IPS-18a (cell line): ENCODE results near the gene COL19A1.
"Not testable (repeated sequence)": the region's sequence is repeated elsewhere in the genome, so short reads cannot be mapped to it uniquely, and the experiment has no call there.

Experiments used
- H3K27ac ChIP-seq: one replicate; pipeline ENCODE4 v1.5.1; 2013; ENCODE audit warnings: low read length
- H3K27me3 ChIP-seq: one replicate; pipeline ENCODE4 v1.6.1; 2013; ENCODE audit warnings: mild to moderate bottlenecking, low read length; ENCODE audit not compliant: control insufficient read depth, insufficient read depth
- H3K36me3 ChIP-seq: one replicate; pipeline ENCODE4 v1.6.1; 2013; ENCODE audit warnings: low read depth, low read length; ENCODE audit not compliant: control insufficient read depth
- H3K4me1 ChIP-seq: one replicate; pipeline ENCODE4 v1.6.1; 2013; ENCODE audit warnings: low read depth, low read length; ENCODE audit not compliant: control insufficient read depth
- H3K4me3 ChIP-seq: one replicate; pipeline ENCODE4 v1.5.1; 2013; ENCODE audit warnings: low read length
- H3K9ac ChIP-seq: one replicate; pipeline ENCODE4 v1.6.1; 2013; ENCODE audit warnings: mild to moderate bottlenecking, low read length, moderate library complexity
- H3K9me3 ChIP-seq: one replicate; pipeline ENCODE4 v1.6.1; 2013; ENCODE audit warnings: low read depth, low read length; ENCODE audit not compliant: control insufficient read depth

The COL19A1 gene

DNA sequence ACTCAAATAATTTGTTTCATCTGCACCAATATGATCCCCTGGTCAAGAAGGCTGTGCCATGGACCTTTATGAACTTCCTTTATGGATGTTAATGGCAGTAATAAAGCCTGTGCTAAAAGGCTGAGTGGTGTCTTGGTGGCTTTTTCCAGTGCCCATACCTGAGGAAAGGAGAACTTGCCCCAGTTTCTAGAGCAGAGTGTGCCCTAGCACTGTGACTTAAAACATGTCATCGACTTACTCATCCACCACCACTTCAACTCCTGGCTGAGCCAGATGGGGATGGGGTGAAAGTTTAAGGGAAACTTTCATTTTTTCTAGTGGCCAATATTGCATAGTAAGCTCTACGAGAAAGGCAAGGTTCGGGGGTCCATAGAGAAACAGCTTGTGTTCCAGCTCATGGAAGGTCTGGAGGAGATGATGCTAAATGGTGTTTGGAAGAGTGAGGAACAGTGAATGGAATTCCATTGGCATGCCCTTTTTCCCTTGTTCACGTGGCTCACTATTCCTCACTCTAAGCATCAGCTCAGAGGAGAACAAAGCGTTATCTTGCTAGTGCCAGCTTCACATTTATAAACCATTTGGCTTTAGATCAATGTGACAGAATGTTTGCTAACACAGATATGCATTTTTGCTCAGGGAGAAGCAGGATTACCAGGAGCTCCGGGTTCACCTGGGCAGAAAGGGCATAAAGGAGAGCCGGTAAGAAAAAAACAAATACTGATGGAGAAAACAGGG lies 71.2 kb downstream of the COL19A1 start:
- Histone ChIP-seq H3K36me3 (no peaks in the 10 kb centered on the region), H3K9ac (no peak overlapping the region), H3K4me3 (no peak overlapping the region), H3K27ac (no peak overlapping the region), H3K4me1 (no peaks in the 10 kb centered on the region), H3K27me3 (no peaks in the 10 kb centered on the region), H3K9me3 (no peaks in the 10 kb centered on the region)

DNA sequence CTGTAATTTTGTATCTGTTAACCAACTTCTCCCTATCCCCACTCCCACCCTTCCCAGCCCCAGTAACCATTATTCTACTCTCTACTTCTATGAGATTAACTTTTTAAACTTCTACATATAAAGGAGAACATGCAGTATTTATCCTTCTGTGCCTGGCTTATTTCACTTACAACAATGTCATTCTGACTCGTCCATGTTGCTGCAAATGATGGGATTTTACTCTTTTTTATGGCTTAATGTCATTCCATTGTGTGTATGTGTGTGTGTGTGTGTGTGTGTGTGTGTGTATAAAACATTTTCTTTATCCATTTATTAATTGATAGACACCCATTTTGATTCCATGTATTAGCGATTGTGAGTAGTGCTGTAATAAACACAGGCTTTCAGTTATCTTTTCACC lies 76.1 kb downstream of the COL19A1 start:
- Histone ChIP-seq H3K36me3 (no peaks in the 10 kb centered on the region), H3K27me3 (no peaks in the 10 kb centered on the region), H3K9ac (no peak overlapping the region), H3K4me3 (no peak overlapping the region), H3K4me1 (no peaks in the 10 kb centered on the region), H3K27ac (no peak overlapping the region), H3K9me3 (no peaks in the 10 kb centered on the region)

DNA sequence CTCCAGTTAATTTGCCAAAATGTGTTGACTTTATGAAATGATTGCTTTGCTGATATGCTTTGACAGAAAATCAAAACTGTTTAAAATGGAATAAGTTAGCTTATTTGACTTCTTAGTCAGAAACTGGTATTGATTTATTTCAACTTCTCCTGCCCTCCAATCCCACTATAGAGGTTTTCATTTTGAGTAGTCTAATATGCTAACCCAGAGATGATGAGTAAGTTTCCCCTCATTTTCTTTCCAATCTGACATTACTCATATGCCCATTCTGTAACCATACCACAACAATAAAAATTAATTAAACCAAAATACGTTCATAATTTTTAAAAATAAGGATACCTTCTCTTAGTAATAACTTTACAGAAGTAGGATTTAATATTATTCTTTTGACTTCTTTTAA lies 78.8 kb downstream of the COL19A1 start:
- H3K4me3 ChIP-seq: no peak overlapping the region
- no peaks in the 10 kb centered on the region for H3K27me3 ChIP-seq
- H3K9ac ChIP-seq: no peak overlapping the region
- no peak overlapping the region for H3K27ac ChIP-seq
- H3K9me3 ChIP-seq: no peaks in the 10 kb centered on the region
- no peaks in the 10 kb centered on the region for H3K4me1 ChIP-seq
- no peaks in the 10 kb centered on the region for H3K36me3 ChIP-seq

DNA sequence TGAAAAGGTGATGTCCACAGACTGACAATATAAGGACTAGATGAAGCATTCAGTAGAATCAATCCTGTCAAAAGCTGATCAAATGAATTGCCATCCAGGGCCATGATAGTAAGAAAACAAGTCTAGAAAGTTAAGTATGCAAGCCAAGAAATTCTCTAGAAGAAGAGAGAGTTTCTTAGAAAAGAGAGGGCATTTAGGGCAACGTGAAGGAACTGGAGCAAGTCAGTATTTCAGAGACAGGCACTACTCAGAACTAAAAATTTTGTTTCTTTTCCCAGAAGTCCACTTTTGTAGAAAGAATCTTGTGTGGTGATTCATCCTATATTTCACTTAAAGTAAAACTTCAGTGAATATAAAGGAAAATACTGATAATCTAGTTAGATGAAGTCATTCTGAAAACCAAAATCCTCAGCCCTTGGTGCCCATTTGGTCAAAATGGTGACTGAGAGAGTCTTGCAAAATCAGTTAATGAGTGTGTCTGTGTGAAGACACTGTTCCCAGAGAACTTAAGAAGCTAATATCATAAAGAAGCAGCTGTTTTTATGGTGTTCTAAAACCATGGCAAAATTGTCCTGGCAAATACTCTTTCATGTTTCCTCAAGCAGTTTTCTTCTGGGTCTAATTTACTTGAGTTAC lies 82.2 kb downstream of the COL19A1 start:
- Histone ChIP-seq H3K4me1 (no peaks in the 10 kb centered on the region), H3K9me3 (no peaks in the 10 kb centered on the region), H3K9ac (no peak overlapping the region), H3K4me3 (no peak overlapping the region), H3K27me3 (no peaks in the 10 kb centered on the region), H3K27ac (no peak overlapping the region), H3K36me3 (no peaks in the 10 kb centered on the region)

DNA sequence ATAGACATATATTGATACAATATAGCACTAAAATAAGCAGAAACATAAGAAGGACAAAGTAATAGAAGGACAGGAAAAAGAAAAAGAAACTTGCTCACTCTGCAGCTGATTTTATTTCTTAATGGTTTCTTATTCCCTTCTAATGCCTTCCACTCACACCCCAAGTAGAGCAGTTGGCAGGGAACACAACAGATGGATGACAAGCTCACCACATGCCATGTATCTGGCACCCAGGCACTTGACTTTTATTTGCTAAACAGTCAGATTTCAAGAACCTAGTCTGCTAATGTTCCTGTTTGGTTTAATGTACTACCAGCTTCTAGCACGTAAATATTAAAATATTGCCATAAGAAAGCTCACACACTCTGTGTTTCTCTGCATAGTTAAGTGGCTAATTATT lies 87.1 kb downstream of the COL19A1 start:
- Histone ChIP-seq H3K4me3 (no peak overlapping the region), H3K27ac (no peak overlapping the region), H3K27me3 (no peaks in the 10 kb centered on the region), H3K9me3 (no peaks in the 10 kb centered on the region), H3K36me3 (no peaks in the 10 kb centered on the region), H3K9ac (no peak overlapping the region), H3K4me1 (no peaks in the 10 kb centered on the region)

DNA sequence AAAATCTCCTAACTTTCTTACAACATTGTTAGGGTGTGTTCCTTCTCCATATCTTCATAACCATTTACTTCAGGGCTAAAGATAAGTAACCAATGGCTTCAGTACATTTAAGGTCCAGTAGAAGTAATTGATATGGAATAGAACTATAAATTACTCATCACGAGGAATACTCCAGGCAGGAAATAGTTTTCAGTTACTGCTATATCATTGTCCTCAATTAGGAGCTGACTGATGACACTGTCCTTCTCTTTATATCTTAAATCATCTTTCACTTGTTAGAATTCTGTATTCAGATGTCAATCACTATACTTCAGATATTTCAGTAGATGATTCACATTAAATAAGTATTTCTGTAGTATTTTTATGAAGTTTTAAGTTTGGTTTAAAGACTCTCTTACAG lies 88.4 kb downstream of the COL19A1 start:
- H3K27me3 ChIP-seq: no peaks in the 10 kb centered on the region
- H3K4me1 ChIP-seq: no peaks in the 10 kb centered on the region
- no peaks in the 10 kb centered on the region for H3K36me3 ChIP-seq
- H3K9ac ChIP-seq: no peak overlapping the region
- no peak overlapping the region for H3K4me3 ChIP-seq
- no peak overlapping the region for H3K27ac ChIP-seq
- H3K9me3 ChIP-seq: no peaks in the 10 kb centered on the region

DNA sequence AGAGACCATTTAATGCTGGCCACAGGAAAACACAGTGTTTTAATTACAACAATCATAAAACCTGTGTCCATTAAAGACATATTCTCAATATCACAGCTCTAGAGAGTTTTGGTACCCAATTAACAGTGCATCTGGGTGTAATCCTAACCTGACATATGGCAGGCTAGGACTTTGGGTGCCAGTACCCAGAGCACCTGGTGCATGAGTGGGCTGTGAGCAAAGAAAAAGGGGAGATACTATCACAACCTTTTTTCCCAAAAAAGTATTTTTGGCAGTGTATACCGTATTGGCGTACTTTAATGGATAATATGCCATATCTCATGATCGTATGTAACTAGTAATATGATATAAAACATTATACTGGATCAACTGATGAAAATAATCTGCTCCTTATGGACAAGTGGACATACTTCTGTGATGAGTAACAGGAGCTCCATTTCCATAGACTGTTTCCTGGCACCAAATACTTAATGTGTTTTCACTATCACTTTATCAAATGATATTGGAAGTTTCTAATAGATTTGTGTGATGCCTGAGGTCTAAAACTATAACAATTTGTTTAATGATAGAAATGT lies 91.7 kb downstream of the COL19A1 start:
- Histone ChIP-seq H3K27ac (no peak overlapping the region), H3K4me1 (no peaks in the 10 kb centered on the region), H3K4me3 (no peak overlapping the region), H3K9ac (no peak overlapping the region), H3K9me3 (no peaks in the 10 kb centered on the region), H3K36me3 (no peaks in the 10 kb centered on the region), H3K27me3 (no peaks in the 10 kb centered on the region)

DNA sequence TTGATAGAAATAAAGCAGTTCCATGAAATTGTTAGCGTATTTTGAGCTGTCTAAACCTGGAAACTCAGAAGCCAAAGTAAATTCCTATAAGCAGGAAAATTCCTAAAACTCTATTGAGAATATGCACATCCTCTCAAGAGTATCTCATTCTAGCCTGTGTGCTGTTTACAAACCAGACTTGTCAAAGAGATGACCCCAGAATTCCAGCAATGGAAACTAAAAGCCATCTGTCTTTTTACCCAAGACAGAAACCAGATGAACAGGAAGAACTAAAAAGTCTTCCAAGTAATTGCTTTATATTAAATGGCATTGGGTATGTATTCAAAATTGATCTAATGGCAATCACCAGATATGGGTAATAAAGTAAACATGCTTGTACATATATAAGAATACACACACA lies 92.6 kb downstream of the COL19A1 start:
- Histone ChIP-seq H3K27ac (no peak overlapping the region), H3K36me3 (no peaks in the 10 kb centered on the region), H3K9me3 (no peaks in the 10 kb centered on the region), H3K4me3 (no peak overlapping the region), H3K4me1 (no peaks in the 10 kb centered on the region), H3K27me3 (no peaks in the 10 kb centered on the region), H3K9ac (no peak overlapping the region)

DNA sequence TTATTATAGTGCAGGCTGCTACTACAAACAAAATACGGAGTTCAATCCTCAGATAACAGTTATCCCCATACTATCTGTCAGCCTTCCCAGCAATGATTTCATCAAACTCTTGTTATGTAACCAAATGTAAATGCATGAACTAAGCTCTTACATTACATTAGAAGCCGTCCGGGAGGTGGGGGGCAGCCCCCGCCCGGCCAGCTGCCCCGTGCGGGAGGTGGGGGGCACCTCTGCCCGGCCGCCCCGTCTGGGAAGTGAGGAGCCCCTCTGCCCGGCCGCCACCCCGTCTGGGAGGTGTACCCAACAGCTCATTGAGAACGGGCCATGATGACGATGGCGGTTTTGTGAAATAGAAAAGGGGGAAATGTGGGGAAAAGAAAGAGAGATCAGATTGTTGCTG lies 99.6 kb downstream of the COL19A1 start:
- not testable (repeated sequence) for H3K36me3 ChIP-seq, H3K9me3 ChIP-seq, H3K9ac ChIP-seq, H3K4me3 ChIP-seq, H3K27me3 ChIP-seq, H3K27ac ChIP-seq, H3K4me1 ChIP-seq

DNA sequence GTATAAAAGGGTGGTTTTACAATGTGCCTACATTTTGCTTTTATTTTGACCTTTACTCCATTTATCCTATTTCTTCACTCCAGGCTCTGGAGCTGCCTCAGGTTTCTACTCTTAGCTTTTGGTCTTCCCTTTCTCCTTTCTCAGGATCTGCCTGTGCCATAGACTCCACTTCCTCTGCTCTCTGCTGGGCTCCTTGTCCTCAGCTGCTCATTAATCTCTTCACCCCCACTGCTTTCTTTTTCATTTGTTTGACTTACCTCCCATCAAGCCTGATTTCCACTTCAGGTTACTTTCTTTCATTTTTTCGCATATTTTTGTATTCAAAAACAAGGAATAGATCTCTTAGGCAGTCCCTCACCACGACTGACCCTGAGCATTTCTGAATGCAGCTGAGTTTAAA lies 106.8 kb downstream of the COL19A1 start:
- H3K27me3 ChIP-seq: no peaks in the 10 kb centered on the region

DNA sequence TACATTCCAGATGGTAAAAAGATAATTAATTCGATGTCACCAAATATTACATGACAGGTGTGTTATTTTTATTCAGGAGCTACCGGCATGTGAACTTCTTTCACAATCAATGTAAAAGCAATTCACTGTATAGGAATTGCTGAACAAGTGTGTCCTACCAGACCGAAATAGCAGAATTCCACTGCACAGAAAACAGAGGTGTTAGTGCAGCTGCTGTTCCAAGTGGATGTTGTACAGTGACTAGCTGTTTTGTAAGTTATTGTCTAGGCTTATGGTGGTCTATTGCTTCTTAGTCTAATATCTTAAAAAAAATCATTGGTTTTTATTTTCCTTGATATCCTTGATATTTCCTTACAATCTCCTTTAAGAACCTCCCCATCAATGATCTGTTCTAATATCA lies 107.4 kb downstream of the COL19A1 start:
- H3K27me3 ChIP-seq: no peaks in the 10 kb centered on the region
- H3K4me3 ChIP-seq: no peak overlapping the region
- H3K9me3 ChIP-seq: no peaks in the 10 kb centered on the region
- H3K4me1 ChIP-seq: peaks cover 18% of the 10 kb centered on the region
- H3K36me3 ChIP-seq: no peaks in the 10 kb centered on the region
- no peak overlapping the region for H3K9ac ChIP-seq
- H3K27ac ChIP-seq: no peak overlapping the region

More for the DNA sequence above, 106.8 kb downstream of the COL19A1 start:
- no peak overlapping the region for H3K9ac ChIP-seq
- no peaks in the 10 kb centered on the region for H3K36me3 ChIP-seq
- H3K4me3 ChIP-seq: no peak overlapping the region
- peaks cover 18% of the 10 kb centered on the region for H3K4me1 ChIP-seq
- H3K9me3 ChIP-seq: no peaks in the 10 kb centered on the region
- H3K27ac ChIP-seq: no peak overlapping the region

DNA sequence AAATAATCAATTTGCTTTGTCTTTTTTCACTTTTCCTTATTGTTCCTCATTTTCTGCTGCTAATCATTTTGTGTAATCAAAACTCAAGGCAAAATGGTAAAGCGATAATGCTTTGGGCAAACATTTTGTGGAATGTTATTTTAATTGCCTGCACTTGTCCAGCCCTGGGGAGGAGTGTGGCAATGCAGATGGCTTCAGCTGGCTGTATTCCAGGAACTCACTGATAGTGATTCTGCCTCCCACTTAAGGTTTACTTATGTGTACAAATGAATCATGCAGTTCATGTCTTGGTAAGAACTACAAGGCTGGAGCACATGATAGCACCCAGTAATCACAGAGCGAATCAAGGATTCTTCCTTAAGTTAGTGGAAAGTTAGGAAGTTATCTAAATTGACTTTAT lies 107.8 kb downstream of the COL19A1 start:
- no peak overlapping the region for H3K27ac ChIP-seq
- peaks cover 18% of the 10 kb centered on the region for H3K4me1 ChIP-seq
- no peaks in the 10 kb centered on the region for H3K27me3 ChIP-seq
- H3K9me3 ChIP-seq: no peaks in the 10 kb centered on the region
- no peak overlapping the region for H3K9ac ChIP-seq
- no peak overlapping the region for H3K4me3 ChIP-seq
- H3K36me3 ChIP-seq: no peaks in the 10 kb centered on the region
